ENCODE measurements around the gene SEMA5A.

DNA sequence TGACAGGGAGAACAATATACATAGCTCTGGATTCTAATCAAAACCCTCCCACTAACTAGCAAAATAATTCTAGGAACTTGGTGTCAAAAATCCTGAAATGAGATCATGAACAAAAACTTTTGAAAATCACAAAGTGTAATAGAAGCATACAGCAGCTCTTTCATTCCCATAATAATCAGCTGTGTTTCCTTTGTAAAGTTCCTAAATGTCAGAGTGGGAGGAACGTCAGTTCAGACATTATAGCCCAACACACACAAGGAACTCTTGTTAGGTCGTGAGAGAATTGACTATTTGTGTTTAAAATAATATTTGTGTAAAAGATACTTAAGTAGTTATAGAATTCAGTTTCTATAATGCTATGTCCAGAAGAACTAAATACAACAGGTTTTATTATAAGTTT is 312.8 kb downstream of the SEMA5A start:
- TF ChIP-seq SUZ12 (IDR thresholded peaks at IDR 0.05; ENCODE audit: extremely low read depth, insufficient read depth, insufficient read length), result no peak
- TF ChIP-seq YY1 (IDR thresholded peaks at IDR 0.05; ENCODE audit: insufficient read depth, insufficient read length), result no peak
- no peak for TF ChIP-seq ZNF274 (IDR thresholded peaks at IDR 0.05; ENCODE audit: low read depth, low read length)

Data from NT2/D1 (cell line).